Stimulated activated CD4-positive, alpha-beta T cell treated with anti-CD3 and anti-CD28 coated beads, Interleukin-1b, Interleukin-23, amount 100 ng/mL, for 24 hours (primary cell): ENCODE measurements around the gene SYCE1.
"Not testable (repeated sequence)": the region's sequence is repeated elsewhere in the genome, so short reads cannot be mapped to it uniquely, and the experiment has no call there.

Experiments
- DNase-seq, 4 experiments: peaks; one replicate each; pipeline ENCODE4 v3.0.0-alpha.2; 2020; ENCODE audit warnings: low read depth in 4 of 4, low spot score in 1 of 4

Gene SYCE1, protein sequence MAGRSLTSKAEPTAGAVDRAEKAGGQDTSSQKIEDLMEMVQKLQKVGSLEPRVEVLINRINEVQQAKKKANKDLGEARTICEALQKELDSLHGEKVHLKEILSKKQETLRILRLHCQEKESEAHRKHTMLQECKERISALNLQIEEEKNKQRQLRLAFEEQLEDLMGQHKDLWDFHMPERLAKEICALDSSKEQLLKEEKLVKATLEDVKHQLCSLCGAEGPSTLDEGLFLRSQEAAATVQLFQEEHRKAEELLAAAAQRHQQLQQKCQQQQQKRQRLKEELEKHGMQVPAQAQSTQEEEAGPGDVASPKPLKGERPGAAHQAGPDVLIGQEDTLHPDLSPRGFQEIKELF

GRCh38 chr10:133565441-133566294 lies at the start of gene SYCE1:
TSS of gene SYCE1 (minus strand) at chr10:133565583. CDS start at chr10:133565529, 54 bp downstream.
- DNase-seq = no peak

DNA sequence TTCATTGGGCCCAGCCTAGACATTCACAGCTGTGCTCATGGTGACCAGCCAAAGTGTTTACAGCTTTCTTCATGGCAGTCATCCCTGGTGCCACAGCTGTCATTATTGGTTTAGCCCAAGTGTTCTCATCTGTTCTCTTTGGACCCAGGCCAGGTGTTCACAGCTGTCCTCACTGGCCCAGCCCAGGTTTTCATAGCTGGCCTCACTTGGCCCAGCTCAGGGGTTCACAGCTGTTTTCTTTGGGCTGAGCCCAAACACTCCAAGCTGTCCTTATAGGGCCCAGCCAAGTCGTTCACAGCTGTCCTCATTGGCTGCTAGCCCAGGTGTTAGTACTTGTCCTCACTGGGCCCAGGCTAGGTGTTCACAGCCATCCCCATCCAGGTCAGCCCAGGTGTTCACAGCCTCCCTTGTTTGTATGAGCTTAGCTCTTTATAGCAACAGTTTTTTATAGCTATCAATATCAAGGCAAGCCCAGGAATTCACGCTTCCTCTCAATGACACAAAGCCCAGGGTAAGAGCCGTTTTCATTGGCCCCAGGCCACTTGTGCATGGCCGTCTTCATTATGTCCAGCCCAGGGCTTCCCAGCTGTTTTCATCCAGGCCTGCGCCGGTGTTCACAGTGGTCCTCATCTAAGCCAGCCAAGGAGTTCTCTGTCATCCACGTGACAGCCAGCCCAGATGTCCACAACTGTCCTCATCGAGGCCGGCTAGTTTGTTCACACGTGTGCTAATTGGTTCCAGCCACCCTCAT lies 49.6 kb upstream of the SYCE1 start:
- DNase-seq = no peak

GRCh38 chr10:133613699-133614098 lies 48.3 kb upstream of the SYCE1 start:
- no peak for DNase-seq

DNA sequence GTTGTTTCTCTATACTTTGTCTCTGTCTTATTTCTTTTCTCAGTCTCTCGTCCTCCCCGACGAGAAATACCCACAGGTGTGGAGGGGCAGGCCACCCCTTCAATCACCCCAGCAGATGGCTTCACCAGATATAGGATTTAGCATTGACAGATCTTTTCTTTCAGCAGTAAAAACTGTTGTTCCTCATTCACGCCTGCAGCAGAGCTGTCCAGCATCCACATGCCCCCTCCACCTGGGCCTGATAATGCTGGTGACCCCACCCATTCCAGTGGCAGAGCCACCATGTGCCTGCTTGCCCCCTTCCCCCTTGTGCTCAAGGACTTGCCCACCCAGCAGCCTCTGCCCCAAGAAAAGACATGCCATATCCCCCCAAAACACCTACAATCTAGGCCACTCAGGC lies 45.7 kb upstream of the SYCE1 start:
- DNase-seq = no peak

DNA sequence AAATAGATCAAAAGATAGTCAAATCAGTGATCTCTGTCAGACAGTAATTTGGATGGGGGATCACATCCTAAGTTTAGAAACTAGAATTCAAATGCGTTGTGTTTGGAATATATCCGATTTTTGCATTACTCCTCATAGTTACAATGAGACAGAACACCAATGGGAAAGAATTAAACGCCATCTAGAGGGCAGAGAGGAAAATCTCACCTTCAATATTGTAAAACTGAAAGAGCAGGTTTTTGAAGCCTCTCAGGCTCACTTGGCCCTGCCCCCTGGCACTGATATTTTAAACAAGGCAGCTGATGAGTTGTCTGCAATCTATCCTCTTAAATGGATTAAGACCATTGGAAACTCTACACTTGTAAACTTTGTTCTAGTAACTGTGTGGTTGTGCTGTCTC lies 43.5 kb upstream of the SYCE1 start:
- DNase-seq = no peak

DNA sequence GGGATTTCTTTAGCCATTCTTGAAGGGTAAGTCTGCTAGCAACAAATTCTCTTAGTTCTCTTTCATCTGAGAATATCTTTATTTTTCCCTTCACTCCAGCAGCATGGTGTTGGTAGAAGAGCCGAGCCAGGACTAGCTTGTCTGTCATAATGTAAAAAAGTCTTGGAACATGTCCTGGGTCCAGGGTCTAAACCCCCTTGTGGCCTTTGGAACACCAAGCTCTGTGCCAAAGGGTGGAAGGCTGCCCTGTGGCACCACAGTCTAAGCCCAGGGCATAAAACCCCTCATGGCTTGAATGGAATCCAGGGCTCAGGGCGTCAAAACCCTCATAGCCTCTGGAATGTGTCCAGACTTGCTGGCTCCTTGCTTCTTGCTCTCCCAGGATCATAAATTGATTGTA lies 38.1 kb upstream of the SYCE1 start:
- DNase-seq = not testable (repeated sequence)

GRCh38 chr10:133600657-133601056 lies 35.3 kb upstream of the SYCE1 start:
- no peak for DNase-seq

DNA sequence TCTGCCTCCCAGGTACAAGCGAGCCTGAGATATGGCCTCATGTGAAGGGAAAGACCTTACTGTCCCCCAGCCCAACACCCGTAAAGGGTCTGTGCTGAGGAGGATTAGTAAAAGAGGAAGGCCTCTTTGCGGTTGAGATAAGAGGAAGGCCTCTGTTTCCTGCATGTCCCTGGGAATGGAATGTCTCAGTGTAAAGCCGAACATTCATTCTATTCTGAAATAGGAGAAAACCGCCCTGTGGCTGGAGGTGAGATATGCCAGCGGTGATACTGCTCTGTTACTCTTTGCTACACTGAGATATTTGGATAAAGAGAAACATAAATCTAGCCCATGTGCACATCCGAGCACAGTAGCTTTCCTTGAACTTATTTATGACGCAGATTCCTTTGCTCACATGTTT lies 34.5 kb upstream of the SYCE1 start:
- not testable (repeated sequence) for DNase-seq

- DNase-seq = no peak
These were observed 27.3 kb upstream of the SYCE1 start for GRCh38 chr10:133592716-133593115.

- DNase-seq = no peak
These were observed 25.6 kb upstream of the SYCE1 start for GRCh38 chr10:133590970-133591359.

- DNase-seq = no peak
These were observed 25.0 kb upstream of the SYCE1 start for GRCh38 chr10:133590226-133590969.

- DNase-seq = not testable (repeated sequence)
These were observed 11.7 kb upstream of the SYCE1 start for GRCh38 chr10:133577037-133577436.

GRCh38 chr10:133573460-133573859 lies 8.1 kb upstream of the SYCE1 start:
- DNase-seq = not testable (repeated sequence)

- not testable (repeated sequence) for DNase-seq
These were observed 6.7 kb upstream of the SYCE1 start for GRCh38 chr10:133572055-133572454.

- not testable (repeated sequence) for DNase-seq
These were observed 4.4 kb upstream of the SYCE1 start for GRCh38 chr10:133569801-133570200.

- DNase-seq = not testable (repeated sequence)
These were observed 3.6 kb upstream of the SYCE1 start for GRCh38 chr10:133568831-133569527.

DNA sequence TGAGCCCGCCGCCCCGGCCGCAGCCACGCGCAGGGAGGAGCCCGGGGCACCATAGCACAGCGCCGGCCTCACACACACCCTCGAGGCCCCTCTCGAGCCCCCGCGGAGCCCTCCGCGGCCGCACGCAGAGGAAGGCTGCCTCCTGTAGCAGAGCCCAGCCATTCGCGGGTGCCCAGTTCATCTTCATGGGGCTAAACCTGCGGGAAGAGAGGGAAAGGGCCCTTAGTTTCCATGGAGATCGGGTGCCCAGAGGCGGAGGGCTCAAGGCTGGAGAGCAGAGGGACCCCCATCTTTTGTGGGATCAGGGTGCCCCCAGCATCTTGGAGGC lies 2.9 kb upstream of the SYCE1 start:
- DNase-seq = no peak

DNA sequence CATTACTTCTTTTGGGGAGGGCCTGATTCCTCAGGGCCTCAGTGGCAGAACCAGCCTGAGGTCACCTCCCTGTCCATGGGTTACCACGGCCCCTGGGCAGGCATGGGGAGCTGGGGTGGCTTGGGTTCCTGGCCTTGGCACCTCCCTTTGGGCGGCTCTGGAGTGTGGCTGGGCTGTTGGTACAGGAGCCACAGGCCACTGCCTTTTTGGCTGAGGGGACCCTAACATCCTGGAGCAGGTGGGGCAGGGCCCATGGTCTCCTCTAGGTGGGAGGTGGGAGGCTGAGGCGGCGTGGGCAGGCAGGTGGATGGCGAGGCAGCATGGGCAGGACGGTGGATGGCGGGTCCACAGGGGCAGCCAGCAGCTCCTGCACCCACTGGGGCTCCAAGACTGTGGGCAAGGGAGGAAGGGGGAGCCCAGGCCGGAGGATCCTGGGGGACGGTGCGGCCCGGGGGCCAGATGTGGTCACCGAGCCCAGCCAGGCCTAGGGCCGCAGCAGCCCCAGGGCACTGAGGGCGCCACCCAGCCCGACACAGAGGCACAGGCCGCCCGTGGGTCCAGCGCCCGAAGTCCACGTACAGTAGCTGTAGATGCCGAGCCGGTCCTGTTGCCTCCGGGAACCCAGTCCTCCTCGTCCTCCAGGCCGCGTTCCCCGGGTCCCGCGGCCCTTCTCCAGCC lies 2.4 kb upstream of the SYCE1 start:
- DNase-seq = no peak

DNA sequence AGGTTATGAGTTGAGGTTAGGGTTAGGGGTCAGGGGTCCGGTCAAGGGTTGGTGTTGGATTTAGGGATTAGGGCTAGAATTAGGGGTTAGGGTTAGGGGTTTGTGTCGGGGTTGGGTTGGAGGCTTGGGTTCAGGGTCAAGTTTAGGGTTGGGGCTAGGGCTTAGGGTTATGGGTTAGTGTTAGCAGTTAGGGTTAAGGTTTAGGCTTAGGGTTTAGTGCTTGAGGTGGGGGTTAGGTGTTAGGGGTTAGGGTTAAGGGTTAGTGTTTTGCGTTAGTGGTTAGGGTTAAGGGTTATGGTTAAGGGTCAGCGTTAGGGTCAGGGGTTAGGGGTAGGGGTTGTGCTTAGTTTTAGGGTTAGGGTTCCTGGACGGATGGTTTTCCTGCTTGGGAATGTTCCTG lies 1.7 kb upstream of the SYCE1 start:
- DNase-seq = no peak

- DNase-seq = no peak
These were observed 567 bp downstream of the SYCE1 start for GRCh38 chr10:133564816-133565215.
